ENCODE measurements around the gene NISCH.

Gene NISCH

DNA sequence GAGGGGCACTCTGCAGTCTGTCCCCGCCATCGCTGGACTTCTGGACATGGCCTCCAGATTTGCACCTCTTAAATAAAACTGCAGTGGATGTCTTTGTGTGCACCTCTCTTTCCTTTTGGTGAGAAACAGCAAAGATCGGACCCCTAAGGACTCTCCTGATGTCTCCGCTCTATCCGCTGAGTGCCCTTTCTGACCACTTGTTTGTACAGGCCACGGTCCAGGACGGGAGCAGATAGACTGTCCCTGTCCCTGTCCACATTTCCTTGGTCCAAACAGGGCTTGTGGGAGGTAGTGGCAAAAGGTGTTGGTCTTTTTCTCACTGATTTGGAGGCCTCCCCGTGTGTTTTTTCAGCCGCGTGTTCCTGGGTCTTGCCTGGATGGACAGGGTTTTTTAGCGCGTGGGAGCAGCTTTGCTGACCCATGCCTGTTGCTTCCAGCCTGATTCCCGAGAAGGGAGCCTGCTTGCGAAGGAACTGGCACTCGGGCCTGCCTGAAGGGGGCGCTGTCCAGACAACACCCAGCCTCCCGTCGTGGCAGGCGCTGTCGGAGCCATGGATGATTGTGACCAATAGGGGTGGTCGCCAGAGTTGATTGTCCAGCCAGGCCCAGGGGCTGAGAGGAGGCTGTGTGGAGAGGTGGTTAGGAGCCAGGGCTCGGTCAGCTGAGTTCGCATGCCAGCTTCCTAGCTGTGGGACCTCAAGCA is 26.6 kb downstream of the NISCH start:
- H3K4me3 ChIP-seq (ENCODE audit: low read length), result no peak overlapping the region
- no peak for DNase-seq (ENCODE audit: low read depth)
- TF ChIP-seq, protein P1, sequence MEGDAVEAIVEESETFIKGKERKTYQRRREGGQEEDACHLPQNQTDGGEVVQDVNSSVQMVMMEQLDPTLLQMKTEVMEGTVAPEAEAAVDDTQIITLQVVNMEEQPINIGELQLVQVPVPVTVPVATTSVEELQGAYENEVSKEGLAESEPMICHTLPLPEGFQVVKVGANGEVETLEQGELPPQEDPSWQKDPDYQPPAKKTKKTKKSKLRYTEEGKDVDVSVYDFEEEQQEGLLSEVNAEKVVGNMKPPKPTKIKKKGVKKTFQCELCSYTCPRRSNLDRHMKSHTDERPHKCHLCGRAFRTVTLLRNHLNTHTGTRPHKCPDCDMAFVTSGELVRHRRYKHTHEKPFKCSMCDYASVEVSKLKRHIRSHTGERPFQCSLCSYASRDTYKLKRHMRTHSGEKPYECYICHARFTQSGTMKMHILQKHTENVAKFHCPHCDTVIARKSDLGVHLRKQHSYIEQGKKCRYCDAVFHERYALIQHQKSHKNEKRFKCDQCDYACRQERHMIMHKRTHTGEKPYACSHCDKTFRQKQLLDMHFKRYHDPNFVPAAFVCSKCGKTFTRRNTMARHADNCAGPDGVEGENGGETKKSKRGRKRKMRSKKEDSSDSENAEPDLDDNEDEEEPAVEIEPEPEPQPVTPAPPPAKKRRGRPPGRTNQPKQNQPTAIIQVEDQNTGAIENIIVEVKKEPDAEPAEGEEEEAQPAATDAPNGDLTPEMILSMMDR (conservative IDR thresholded peaks at IDR 0.05; ENCODE audit: low read depth, low read length), result peak; percentile 49

DNA sequence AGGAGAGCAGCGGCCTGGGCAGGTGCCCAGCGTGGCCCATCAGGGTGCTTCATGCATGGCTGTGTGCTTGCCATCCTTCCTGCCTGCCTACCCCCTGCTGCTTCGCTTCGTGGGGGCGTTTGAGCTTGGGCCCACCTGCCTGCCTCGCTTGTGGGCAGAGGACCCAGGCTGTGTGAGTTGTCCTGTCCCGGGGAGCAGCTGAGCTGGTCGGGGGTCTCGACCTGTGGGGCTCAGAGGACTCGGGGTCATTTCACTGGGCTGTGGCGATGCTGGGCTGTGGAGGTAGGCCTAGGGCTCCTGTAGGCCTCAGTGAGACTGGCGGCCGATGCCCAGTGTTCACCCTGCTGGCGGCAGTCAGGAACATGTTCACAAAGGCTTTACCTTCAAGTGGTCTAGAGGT is 27.7 kb downstream of the NISCH start:
- DNase-seq (ENCODE audit: low read depth), result no peak
- TF ChIP-seq, protein P1 (conservative IDR thresholded peaks at IDR 0.05; ENCODE audit: low read depth, low read length), result no peak
- no peak overlapping the region for H3K4me3 ChIP-seq (ENCODE audit: low read length)

DNA sequence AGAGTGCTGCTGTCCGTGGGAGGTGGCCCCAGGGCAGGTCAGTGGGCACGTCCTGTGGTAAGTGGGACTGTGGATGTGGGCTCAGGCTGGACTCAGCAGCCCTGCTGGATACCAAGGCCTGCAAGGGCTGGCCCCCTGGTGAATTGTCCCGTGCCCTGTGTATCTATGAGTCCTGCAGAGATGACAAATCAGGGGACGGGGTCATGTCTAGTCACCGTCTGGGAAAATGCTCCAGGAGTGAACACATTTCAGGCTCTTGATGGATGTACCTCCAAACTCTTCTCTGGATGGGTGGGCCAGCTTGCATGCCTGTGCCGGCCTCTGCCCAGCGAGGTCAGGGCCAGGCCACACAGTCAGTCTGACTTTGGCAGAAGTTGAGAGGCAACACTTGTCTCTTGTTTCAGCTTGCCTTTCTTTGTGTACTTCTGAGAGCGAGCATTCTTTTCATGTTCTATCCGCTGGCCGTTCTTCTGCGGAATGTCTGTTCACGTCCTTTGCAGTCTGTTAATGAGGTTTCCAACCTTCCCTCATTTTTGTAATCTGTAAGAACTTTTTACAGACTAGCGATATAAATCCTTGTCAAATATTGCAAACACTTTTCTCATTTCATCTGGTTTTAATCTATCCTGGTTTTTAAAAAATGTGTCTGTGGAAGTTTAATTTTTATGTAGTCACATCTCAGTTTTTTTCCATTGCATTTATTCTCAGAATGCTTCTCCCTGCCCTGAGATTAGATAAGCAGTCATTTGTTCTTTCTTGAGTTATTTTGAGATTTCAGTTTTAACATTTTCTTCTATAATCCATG is 28.4 kb downstream of the NISCH start:
- H3K4me3 ChIP-seq (ENCODE audit: low read length), result no peak overlapping the region
- TF ChIP-seq, protein P1 (conservative IDR thresholded peaks at IDR 0.05; ENCODE audit: low read depth, low read length), result no peak
- DNase-seq (ENCODE audit: low read depth), result no peak

DNA sequence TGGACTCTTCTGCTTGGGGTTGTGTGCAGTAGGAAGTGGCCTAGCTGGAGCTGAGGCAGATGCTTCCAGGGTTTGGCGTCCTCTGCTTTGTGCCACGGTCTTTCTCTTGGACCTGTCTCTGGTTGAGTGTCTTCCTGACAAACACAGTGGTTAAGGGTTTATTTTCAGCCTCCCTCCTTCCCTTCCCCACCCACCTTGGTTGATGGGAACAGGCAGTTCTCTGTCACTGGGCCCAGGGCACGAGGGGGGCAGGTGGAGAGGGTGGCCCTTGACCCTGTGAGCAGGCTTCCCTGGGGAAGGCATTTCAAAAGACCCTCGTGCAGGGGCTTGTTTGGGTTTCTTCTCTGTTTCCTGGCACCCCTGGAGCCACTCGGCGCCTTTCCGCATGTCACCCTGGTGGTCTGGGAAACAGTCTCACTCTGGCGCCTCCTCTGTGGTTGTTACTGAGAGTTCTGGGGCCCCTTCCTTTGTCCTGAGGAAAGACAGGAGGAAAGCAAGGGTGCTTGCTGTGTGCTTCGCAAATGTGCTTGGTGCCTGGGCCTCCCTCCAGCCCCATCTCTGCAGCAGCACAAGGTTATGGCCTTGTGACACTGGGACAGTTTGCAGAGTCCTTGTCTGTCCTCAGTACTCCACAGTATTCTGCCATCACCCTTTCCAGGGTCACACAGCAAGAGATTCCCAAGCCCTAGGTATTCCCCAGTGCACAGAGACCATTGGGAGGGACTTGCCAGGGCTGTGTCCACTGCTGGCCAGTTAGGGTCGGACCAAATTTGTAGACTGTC is 29.5 kb downstream of the NISCH start:
- no peak overlapping the region for H3K4me3 ChIP-seq (ENCODE audit: low read length)
- DNase-seq (ENCODE audit: low read depth), result no peak
- TF ChIP-seq, protein P1 (conservative IDR thresholded peaks at IDR 0.05; ENCODE audit: low read depth, low read length), result no peak

DNA sequence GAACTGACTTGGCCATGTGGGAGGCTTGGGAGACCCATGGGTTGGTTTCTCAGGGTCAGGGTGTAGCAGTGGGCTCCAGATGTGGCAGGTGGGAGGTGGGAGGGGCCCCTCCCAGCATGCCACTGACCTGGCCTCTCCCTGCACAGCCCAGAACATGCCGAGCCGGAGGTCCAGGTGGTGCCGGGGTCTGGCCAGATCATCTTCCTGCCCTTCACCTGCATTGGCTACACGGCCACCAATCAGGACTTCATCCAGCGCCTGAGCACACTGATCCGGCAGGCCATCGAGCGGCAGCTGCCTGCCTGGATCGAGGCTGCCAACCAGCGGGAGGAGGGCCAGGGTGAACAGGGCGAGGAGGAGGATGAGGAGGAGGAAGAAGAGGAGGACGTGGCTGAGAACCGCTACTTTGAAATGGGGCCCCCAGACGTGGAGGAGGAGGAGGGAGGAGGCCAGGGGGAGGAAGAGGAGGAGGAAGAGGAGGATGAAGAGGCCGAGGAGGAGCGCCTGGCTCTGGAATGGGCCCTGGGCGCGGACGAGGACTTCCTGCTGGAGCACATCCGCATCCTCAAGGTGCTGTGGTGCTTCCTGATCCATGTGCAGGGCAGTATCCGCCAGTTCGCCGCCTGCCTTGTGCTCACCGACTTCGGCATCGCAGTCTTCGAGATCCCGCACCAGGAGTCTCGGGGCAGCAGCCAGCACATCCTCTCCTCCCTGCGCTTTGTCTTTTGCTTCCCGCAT is 31.8 kb downstream of the NISCH start:
- DNase-seq (ENCODE audit: low read depth), result no peak
- TF ChIP-seq, protein P1 (conservative IDR thresholded peaks at IDR 0.05; ENCODE audit: low read depth, low read length), result no peak
- no peak overlapping the region for H3K4me3 ChIP-seq (ENCODE audit: low read length)

DNA sequence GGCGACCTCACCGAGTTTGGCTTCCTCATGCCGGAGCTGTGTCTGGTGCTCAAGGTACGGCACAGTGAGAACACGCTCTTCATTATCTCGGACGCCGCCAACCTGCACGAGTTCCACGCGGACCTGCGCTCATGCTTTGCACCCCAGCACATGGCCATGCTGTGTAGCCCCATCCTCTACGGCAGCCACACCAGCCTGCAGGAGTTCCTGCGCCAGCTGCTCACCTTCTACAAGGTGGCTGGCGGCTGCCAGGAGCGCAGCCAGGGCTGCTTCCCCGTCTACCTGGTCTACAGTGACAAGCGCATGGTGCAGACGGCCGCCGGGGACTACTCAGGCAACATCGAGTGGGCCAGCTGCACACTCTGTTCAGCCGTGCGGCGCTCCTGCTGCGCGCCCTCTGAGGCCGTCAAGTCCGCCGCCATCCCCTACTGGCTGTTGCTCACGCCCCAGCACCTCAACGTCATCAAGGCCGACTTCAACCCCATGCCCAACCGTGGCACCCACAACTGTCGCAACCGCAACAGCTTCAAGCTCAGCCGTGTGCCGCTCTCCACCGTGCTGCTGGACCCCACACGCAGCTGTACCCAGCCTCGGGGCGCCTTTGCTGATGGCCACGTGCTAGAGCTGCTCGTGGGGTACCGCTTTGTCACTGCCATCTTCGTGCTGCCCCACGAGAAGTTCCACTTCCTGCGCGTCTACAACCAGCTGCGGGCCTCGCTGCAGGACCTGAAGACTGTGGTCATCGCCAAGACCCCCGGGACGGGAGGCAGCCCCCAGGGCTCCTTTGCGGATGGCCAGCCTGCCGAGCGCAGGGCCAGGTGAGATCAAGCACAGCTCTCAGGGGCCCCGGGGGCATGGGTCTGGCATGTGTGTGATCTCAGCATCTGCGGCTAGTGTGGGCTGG is 32.6 kb downstream of the NISCH start:
- no peak overlapping the region for H3K4me3 ChIP-seq (ENCODE audit: low read length)
- no peak for DNase-seq (ENCODE audit: low read depth)
- TF ChIP-seq, protein P1 (conservative IDR thresholded peaks at IDR 0.05; ENCODE audit: low read depth, low read length), result no peak
